Ovary (tissue), 9 donors: Measurements from ENCODE around the gene PLCB4. TPM values are rescaled to one million over a fixed set of nuclear protein-coding genes. Genes with fewer than 3 reads are reported as not detected.

Experiments used
- DNase-seq, 5 donors: peaks; one replicate each; pipeline ENCODE4 v3.0.0-alpha.2; 2019 to 2020
- H3K27ac ChIP-seq, 2 donors: fragments of 200-600 bp; one replicate each; pipeline versions ENCODE4 v1.5.1 to v1.8.0; 2019 to 2022
- H3K27me3 ChIP-seq: fragments of 200-600 bp; one replicate; pipeline ENCODE4 v1.8.0; 2022
- H3K36me3 ChIP-seq: fragments of 200-600 bp; sonication (generic); one replicate; pipeline ENCODE4 v1.5.1; 2019
- H3K4me1 ChIP-seq: one replicate; pipeline ENCODE4 v1.8.1; 2013; ENCODE audit warnings: mild to moderate bottlenecking, moderate library complexity; ENCODE audit not compliant: insufficient read depth
- H3K4me3 ChIP-seq: fragments of 200-600 bp; sonication (generic); one replicate; pipeline ENCODE4 v1.5.1; 2017
- H3K9me3 ChIP-seq, 2 donors: fragments of 200-600 bp in 1 of 2; sonication (generic) in 1 of 2; one replicate each; pipeline versions ENCODE4 v1.5.1 to v1.8.1; 2013 to 2019; ENCODE audit warnings: mild to moderate bottlenecking in 1 of 2, moderate library complexity in 1 of 2
- EP300 ChIP-seq: sonication (generic); formaldehyde crosslinking; IDR thresholded peaks from one replicate; pipeline ENCODE4 v1.6.1; 2017; ENCODE audit warnings: antibody characterized with exemption
- POLR2A ChIP-seq: fragments of 450-650 bp; IDR thresholded peaks from one replicate; pipeline ENCODE4 v1.6.1; 2017; ENCODE audit warnings: antibody characterized with exemption, mild to moderate bottlenecking, moderate library complexity
- WGBS, 3 donors: extraction: QIAGEN DNeasy Blood & Tissue Kit in 1 of 3; methylation state at CpG; one replicate each; pipeline versions ENCODE4 v1.1.5 to v1.1.7; 2013 to 2017; 5-methylcytosine and 5-hydroxymethylcytosine counted together
- intact Hi-C, 4 donors: fragments of 100-400 bp; cut with DNase I; formaldehyde crosslinking; loops; one replicate each; pipeline versions ENCODE4 v1.11.0 to v1.15.1; 2022 to 2023
- polyA plus RNA-seq, 2 donors: library from polyadenylated mRNA; stranded (reverse); fragments of 200-250 nt in 1 of 2; fragments of 350-450 nt in 1 of 2; fragmentation: Illumina TruSeq in 1 of 2; extraction: RNeasy Lipid Tissue Mini Kit (QIAGEN cat#74804) in 1 of 2; gene quantifications; one replicate each; pipeline ENCODE4 v1.2.3, GENCODE V29; 2013 to 2014
- total RNA-seq, 7 donors: library from RNA; depleted of rRNA in 2 of 7; stranded (reverse); fragments of >200 nt in 2 of 7; fragmentation: NEBNext Ultra II Directional in 3 of 7; extraction: Animal tissue kit (Norgen Biotek cat#: 25700) in 3 of 7; gene quantifications; one replicate each; pipeline versions ENCODE4 v1.1.0 to v1.2.4, GENCODE V29; 2016 to 2023
- TF ChIP-seq, protein P1 (sequence below), 3 donors: fragments of 450-650 bp in 2 of 3; fragments of 200-600 bp in 1 of 3; IDR thresholded peaks; one replicate each; pipeline versions ENCODE4 v1.5.1 to v1.8.0; 2016 to 2022; ENCODE audit warnings: antibody characterized with exemption in 3 of 3, mild to moderate bottlenecking in 1 of 3
- donor health status: DM: no; HTN: no; CAD: no; lungs with moderate emphysema.
- donor health status: DM: no; HTN: no; CAD: no.
- donor health status: Bipolar disorder and iron deficiency.
- donor health status: DM: yes; HTN: yes; CAD: no.
- donor health status: DM: no; HTN: no; CAD: no.
- donor health status: DM: yes; HTN: yes; CAD: no.

The PLCB4 gene
- total and polyA plus RNA-seq, 9 donors = 2.8 to 11.8 (median 5.6) TPM

DNA sequence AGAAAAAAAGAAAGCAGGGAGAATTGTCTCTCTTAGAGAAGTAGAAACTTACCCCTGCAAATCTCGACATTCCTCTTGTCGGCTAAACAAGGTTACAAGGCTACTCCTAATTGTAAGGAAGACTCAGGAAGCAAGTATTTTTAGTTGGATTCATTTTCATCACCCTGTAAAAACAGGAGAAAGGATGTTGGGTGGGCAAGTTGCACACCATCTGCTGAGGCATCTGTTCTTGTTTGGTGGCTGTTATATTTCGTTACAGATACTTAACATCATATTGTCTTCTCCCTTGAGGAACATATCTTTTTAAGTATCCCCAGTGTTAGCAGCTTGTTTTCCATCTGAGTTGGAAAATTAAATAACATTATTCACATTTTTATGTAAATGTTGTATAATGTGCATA is 187.5 kb downstream of the PLCB4 start:
- TF ChIP-seq, protein P1, sequence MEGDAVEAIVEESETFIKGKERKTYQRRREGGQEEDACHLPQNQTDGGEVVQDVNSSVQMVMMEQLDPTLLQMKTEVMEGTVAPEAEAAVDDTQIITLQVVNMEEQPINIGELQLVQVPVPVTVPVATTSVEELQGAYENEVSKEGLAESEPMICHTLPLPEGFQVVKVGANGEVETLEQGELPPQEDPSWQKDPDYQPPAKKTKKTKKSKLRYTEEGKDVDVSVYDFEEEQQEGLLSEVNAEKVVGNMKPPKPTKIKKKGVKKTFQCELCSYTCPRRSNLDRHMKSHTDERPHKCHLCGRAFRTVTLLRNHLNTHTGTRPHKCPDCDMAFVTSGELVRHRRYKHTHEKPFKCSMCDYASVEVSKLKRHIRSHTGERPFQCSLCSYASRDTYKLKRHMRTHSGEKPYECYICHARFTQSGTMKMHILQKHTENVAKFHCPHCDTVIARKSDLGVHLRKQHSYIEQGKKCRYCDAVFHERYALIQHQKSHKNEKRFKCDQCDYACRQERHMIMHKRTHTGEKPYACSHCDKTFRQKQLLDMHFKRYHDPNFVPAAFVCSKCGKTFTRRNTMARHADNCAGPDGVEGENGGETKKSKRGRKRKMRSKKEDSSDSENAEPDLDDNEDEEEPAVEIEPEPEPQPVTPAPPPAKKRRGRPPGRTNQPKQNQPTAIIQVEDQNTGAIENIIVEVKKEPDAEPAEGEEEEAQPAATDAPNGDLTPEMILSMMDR (IDR thresholded peaks at IDR 0.05) = no peak
- TF ChIP-seq EP300 (no peak), POLR2A (no peak)
- Histone ChIP-seq H3K27ac (no peak overlapping the region), H3K4me3 (no peak overlapping the region), H3K27me3 (no peaks in the 10 kb centered on the region), H3K9me3 (no peaks in the 10 kb centered on the region), H3K4me1 (no peaks in the 10 kb centered on the region), H3K36me3 (no peaks in the 10 kb centered on the region)
- intact Hi-C loops = no loop called here
- DNase-seq = no peak
- WGBS, 3 donors = 90 to 95% (median 92%) methylated on average over 3 of the region's 3 CpGs

DNA sequence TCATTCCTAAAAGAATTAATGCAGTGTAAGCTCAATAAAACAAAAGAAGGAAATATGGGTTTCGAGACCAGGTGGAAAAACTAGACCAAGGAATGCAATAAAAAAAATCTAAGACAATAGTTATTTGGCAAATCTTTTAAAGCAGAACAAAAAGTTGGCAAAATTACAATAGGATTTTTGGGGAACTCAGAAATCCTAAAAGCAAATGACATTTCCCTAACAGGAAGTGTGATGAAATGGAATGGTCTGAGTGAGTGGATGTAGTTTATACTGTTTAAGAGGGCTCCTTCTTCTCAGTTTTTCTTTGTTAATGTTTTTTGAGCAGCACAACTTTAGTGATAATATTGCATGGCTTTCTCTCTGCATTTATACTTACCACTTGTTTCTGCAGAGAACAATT is 190.0 kb downstream of the PLCB4 start:
- 80 to 93% (median 89%) methylated on average over 1 of the region's 1 CpG for WGBS, 3 donors
- no peaks in the 10 kb centered on the region for H3K36me3 ChIP-seq
- DNase-seq = no peak
- H3K4me1 ChIP-seq = no peaks in the 10 kb centered on the region
- TF ChIP-seq POLR2A (no peak), EP300 (no peak)
- TF ChIP-seq, protein P1 (IDR thresholded peaks at IDR 0.05) = no peak
- H3K27ac ChIP-seq = no peak overlapping the region
- H3K9me3 ChIP-seq = no peaks in the 10 kb centered on the region
- no peaks in the 10 kb centered on the region for H3K27me3 ChIP-seq
- intact Hi-C loops = no loop called here
- H3K4me3 ChIP-seq = no peak overlapping the region

DNA sequence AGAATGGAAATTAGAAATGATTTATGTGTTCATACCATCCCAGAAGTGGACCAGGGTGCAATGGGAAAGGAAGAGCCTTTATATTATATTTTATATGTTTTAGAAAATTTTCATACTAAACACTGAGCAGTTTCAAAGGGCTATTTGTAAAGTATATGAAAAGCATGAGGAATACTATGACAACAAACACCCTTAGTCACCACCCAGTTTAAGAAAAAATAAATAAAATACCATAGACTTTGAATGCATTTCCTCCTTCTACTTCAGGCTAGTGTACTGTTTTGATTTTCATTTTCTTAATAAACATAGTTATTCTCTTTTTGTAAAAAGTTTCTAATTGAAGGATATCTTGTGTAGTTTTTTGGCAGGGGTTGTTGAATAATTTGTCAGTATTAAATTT is 191.1 kb downstream of the PLCB4 start:
- H3K4me1 ChIP-seq = no peaks in the 10 kb centered on the region
- H3K36me3 ChIP-seq = no peaks in the 10 kb centered on the region
- H3K27ac ChIP-seq = no peak overlapping the region
- no peak overlapping the region for H3K4me3 ChIP-seq
- intact Hi-C loops = no loop called here
- no peaks in the 10 kb centered on the region for H3K27me3 ChIP-seq
- DNase-seq = no peak
- TF ChIP-seq POLR2A (no peak), EP300 (no peak)
- H3K9me3 ChIP-seq = no peaks in the 10 kb centered on the region

DNA sequence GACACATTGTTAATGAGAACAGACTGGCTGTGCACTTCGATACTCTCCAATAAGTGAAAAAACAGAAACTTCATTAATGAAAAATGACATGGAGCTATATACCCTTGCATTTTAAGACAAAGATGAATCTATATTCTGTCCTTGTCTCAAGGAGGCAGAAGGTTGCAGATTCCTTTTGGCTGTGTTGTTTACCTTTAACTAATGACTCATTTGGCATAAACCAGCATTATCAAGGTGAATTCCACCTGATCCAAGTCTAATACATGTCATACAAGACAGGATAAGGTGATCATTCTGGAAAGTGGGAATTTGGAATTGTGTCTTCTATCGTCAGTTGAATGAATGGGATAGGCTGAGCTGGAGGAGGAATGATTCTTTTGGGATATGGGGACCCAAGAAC is 192.9 kb downstream of the PLCB4 start:
- intact Hi-C loops = no loop called here
- H3K4me3 ChIP-seq = no peak overlapping the region
- no peak for DNase-seq
- H3K9me3 ChIP-seq = no peaks in the 10 kb centered on the region
- no peaks in the 10 kb centered on the region for H3K36me3 ChIP-seq
- TF ChIP-seq POLR2A (no peak), EP300 (no peak)
- TF ChIP-seq, protein P1 (IDR thresholded peaks at IDR 0.05) = no peak
- H3K4me1 ChIP-seq = no peaks in the 10 kb centered on the region
- WGBS, 3 donors = 91 to 97% (median 96%) methylated on average over 2 of the region's 2 CpGs
- H3K27me3 ChIP-seq = no peaks in the 10 kb centered on the region
- no peak overlapping the region for H3K27ac ChIP-seq

DNA sequence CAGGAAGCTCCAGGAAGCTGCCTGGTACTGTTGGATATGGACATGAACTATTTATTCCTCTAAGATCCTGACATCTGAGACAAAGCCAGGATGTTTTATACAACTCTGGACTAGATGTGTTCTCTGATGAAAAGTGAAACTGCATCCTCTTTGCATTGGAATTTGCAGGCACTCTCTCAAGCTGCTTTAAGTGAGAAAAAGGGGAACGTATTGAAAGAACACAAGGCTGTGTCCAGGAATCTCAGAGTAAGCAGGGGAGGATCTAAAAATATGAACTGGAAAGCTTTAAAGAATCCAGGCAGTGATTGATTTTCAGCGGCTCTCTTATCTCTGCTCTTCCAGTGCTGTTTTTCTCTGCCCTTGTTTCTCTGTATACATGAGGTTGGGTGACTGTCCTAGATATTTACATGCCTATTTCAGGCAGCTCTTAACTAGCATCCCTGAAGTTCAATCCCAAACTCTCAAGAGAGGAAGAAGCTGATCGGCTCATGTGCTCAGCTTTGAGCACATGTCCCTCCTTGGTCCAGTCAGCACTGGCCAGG is 193.8 kb downstream of the PLCB4 start:
- TF ChIP-seq, protein P1 (IDR thresholded peaks at IDR 0.05) = no peak
- TF ChIP-seq EP300 = no peak
- no peak for TF ChIP-seq POLR2A
- Histone ChIP-seq H3K27me3 (no peaks in the 10 kb centered on the region), H3K4me3 (no peak overlapping the region), H3K27ac (no peak overlapping the region), H3K36me3 (no peaks in the 10 kb centered on the region), H3K4me1 (no peaks in the 10 kb centered on the region), H3K9me3 (no peaks in the 10 kb centered on the region)
- no peak for DNase-seq
- intact Hi-C loops = no loop called here
- 15 to 21% (median 20%) methylated on average over 3 of the region's 3 CpGs for WGBS, 3 donors
